ENCODE results near the gene C10orf62.

Gene C10orf62

GRCh38 chr10:97589479-97589878 lies at the start of gene C10orf62:
Gene C10orf62, plus strand, starts transcription at chr10:97589721. Its CDS starts 177 bp downstream, at chr10:97589898.
- no peaks in the 10 kb centered on the region for H3K27me3 ChIP-seq (ENCODE audit: control insufficient read depth in 1 of 2, insufficient read depth in 2 of 2, low read length in 2 of 2)
- H3K9ac ChIP-seq (ENCODE audit: low read length in 2 of 2): no peak within 1 kb of the TSS
- H3K4me3 ChIP-seq (ENCODE audit: low read length in 2 of 2): no peak within 1 kb of the TSS
- H3K27ac ChIP-seq (ENCODE audit: low read length): no peak within 1 kb of the TSS
- H3K4me1 ChIP-seq (ENCODE audit: control insufficient read depth, insufficient read depth, low read length): no peaks in the 10 kb centered on the region
- no peaks in the 10 kb centered on the region for H3K36me3 ChIP-seq (ENCODE audit: control insufficient read depth in 2 of 2, insufficient read depth in 2 of 2, low read length in 2 of 2)
- H3K9me3 ChIP-seq (ENCODE audit: control insufficient read depth in 2 of 2, low read length in 2 of 2): no peaks in the 10 kb centered on the region

- no peaks in the 10 kb centered on the region for H3K9me3 ChIP-seq (ENCODE audit: control insufficient read depth in 2 of 2, low read length in 2 of 2)
- H3K4me1 ChIP-seq (ENCODE audit: control insufficient read depth, insufficient read depth, low read length): peaks cover 20% of the 10 kb centered on the region
- no peaks in the 10 kb centered on the region for H3K27me3 ChIP-seq (ENCODE audit: control insufficient read depth in 1 of 2, insufficient read depth in 2 of 2, low read length in 2 of 2)
- H3K9ac ChIP-seq (ENCODE audit: low read length in 2 of 2): no peak overlapping the region
- H3K36me3 ChIP-seq (ENCODE audit: control insufficient read depth in 2 of 2, insufficient read depth in 2 of 2, low read length in 2 of 2): no peaks in the 10 kb centered on the region
- H3K27ac ChIP-seq (ENCODE audit: low read length): no peak overlapping the region
- H3K4me3 ChIP-seq (ENCODE audit: low read length in 2 of 2): no peak overlapping the region
These were observed 48.6 kb upstream of the C10orf62 start for GRCh38 chr10:97540669-97541500.

GRCh38 chr10:97542169-97543024 lies 47.1 kb upstream of the C10orf62 start:
- Histone ChIP-seq H3K9me3 (ENCODE audit: control insufficient read depth in 2 of 2, low read length in 2 of 2) (no peaks in the 10 kb centered on the region), H3K36me3 (ENCODE audit: control insufficient read depth in 2 of 2, insufficient read depth in 2 of 2, low read length in 2 of 2) (no peaks in the 10 kb centered on the region), H3K9ac (ENCODE audit: low read length in 2 of 2) (no peak overlapping the region), H3K4me1 (ENCODE audit: control insufficient read depth, insufficient read depth, low read length) (peaks cover 20% of the 10 kb centered on the region), H3K27me3 (ENCODE audit: control insufficient read depth in 1 of 2, insufficient read depth in 2 of 2, low read length in 2 of 2) (no peaks in the 10 kb centered on the region), H3K4me3 (ENCODE audit: low read length in 2 of 2) (no peak overlapping the region), H3K27ac (ENCODE audit: low read length) (peak overlapping the region; percentile 80)

- peaks cover 20% of the 10 kb centered on the region for H3K4me1 ChIP-seq (ENCODE audit: control insufficient read depth, insufficient read depth, low read length)
- peak overlapping the region; percentile 80 for H3K27ac ChIP-seq (ENCODE audit: low read length)
- no peaks in the 10 kb centered on the region for H3K36me3 ChIP-seq (ENCODE audit: control insufficient read depth in 2 of 2, insufficient read depth in 2 of 2, low read length in 2 of 2)
- no peak overlapping the region for H3K9ac ChIP-seq (ENCODE audit: low read length in 2 of 2)
- no peaks in the 10 kb centered on the region for H3K9me3 ChIP-seq (ENCODE audit: control insufficient read depth in 2 of 2, low read length in 2 of 2)
- no peaks in the 10 kb centered on the region for H3K27me3 ChIP-seq (ENCODE audit: control insufficient read depth in 1 of 2, insufficient read depth in 2 of 2, low read length in 2 of 2)
- H3K4me3 ChIP-seq (ENCODE audit: low read length in 2 of 2): no peak overlapping the region
These were observed 46.4 kb upstream of the C10orf62 start for GRCh38 chr10:97543025-97543546.

GRCh38 chr10:97546456-97547270 lies 42.9 kb upstream of the C10orf62 start:
- no peaks in the 10 kb centered on the region for H3K27me3 ChIP-seq (ENCODE audit: control insufficient read depth in 1 of 2, insufficient read depth in 2 of 2, low read length in 2 of 2)
- no peak overlapping the region for H3K4me3 ChIP-seq (ENCODE audit: low read length in 2 of 2)
- H3K36me3 ChIP-seq (ENCODE audit: control insufficient read depth in 2 of 2, insufficient read depth in 2 of 2, low read length in 2 of 2): no peaks in the 10 kb centered on the region
- H3K9ac ChIP-seq (ENCODE audit: low read length in 2 of 2): no peak overlapping the region
- H3K4me1 ChIP-seq (ENCODE audit: control insufficient read depth, insufficient read depth, low read length): peaks cover 22% of the 10 kb centered on the region
- no peak overlapping the region for H3K27ac ChIP-seq (ENCODE audit: low read length)
- no peaks in the 10 kb centered on the region for H3K9me3 ChIP-seq (ENCODE audit: control insufficient read depth in 2 of 2, low read length in 2 of 2)

- no peaks in the 10 kb centered on the region for H3K9me3 ChIP-seq (ENCODE audit: control insufficient read depth in 2 of 2, low read length in 2 of 2)
- no peaks in the 10 kb centered on the region for H3K27me3 ChIP-seq (ENCODE audit: control insufficient read depth in 1 of 2, insufficient read depth in 2 of 2, low read length in 2 of 2)
- no peak overlapping the region for H3K27ac ChIP-seq (ENCODE audit: low read length)
- no peaks in the 10 kb centered on the region for H3K36me3 ChIP-seq (ENCODE audit: control insufficient read depth in 2 of 2, insufficient read depth in 2 of 2, low read length in 2 of 2)
- peaks cover 17% of the 10 kb centered on the region for H3K4me1 ChIP-seq (ENCODE audit: control insufficient read depth, insufficient read depth, low read length)
- no peak overlapping the region for H3K9ac ChIP-seq (ENCODE audit: low read length in 2 of 2)
- no peak overlapping the region for H3K4me3 ChIP-seq (ENCODE audit: low read length in 2 of 2)
These were observed 42.3 kb upstream of the C10orf62 start for GRCh38 chr10:97547271-97547600.

GRCh38 chr10:97547962-97548361 lies 41.6 kb upstream of the C10orf62 start:
- no peak overlapping the region for H3K9ac ChIP-seq (ENCODE audit: low read length in 2 of 2)
- peaks cover 10% of the 10 kb centered on the region for H3K4me1 ChIP-seq (ENCODE audit: control insufficient read depth, insufficient read depth, low read length)
- no peaks in the 10 kb centered on the region for H3K36me3 ChIP-seq (ENCODE audit: control insufficient read depth in 2 of 2, insufficient read depth in 2 of 2, low read length in 2 of 2)
- H3K9me3 ChIP-seq (ENCODE audit: control insufficient read depth in 2 of 2, low read length in 2 of 2): no peaks in the 10 kb centered on the region
- H3K27ac ChIP-seq (ENCODE audit: low read length): no peak overlapping the region
- H3K4me3 ChIP-seq (ENCODE audit: low read length in 2 of 2): no peak overlapping the region
- H3K27me3 ChIP-seq (ENCODE audit: control insufficient read depth in 1 of 2, insufficient read depth in 2 of 2, low read length in 2 of 2): no peaks in the 10 kb centered on the region

GRCh38 chr10:97548828-97549455 lies 40.6 kb upstream of the C10orf62 start:
- Histone ChIP-seq H3K4me1 (ENCODE audit: control insufficient read depth, insufficient read depth, low read length) (peaks cover 6% of the 10 kb centered on the region), H3K36me3 (ENCODE audit: control insufficient read depth in 2 of 2, insufficient read depth in 2 of 2, low read length in 2 of 2) (no peaks in the 10 kb centered on the region), H3K9me3 (ENCODE audit: control insufficient read depth in 2 of 2, low read length in 2 of 2) (no peaks in the 10 kb centered on the region), H3K27me3 (ENCODE audit: control insufficient read depth in 1 of 2, insufficient read depth in 2 of 2, low read length in 2 of 2) (no peaks in the 10 kb centered on the region), H3K27ac (ENCODE audit: low read length) (no peak overlapping the region), H3K4me3 (ENCODE audit: low read length in 2 of 2) (no peak overlapping the region), H3K9ac (ENCODE audit: low read length in 2 of 2) (no peak overlapping the region)

GRCh38 chr10:97549587-97550322 lies 39.8 kb upstream of the C10orf62 start:
- Histone ChIP-seq H3K27me3 (ENCODE audit: control insufficient read depth in 1 of 2, insufficient read depth in 2 of 2, low read length in 2 of 2) (no peaks in the 10 kb centered on the region), H3K9ac (ENCODE audit: low read length in 2 of 2) (no peak overlapping the region), H3K4me3 (ENCODE audit: low read length in 2 of 2) (no peak overlapping the region), H3K36me3 (ENCODE audit: control insufficient read depth in 2 of 2, insufficient read depth in 2 of 2, low read length in 2 of 2) (no peaks in the 10 kb centered on the region), H3K9me3 (ENCODE audit: control insufficient read depth in 2 of 2, low read length in 2 of 2) (no peaks in the 10 kb centered on the region), H3K4me1 (ENCODE audit: control insufficient read depth, insufficient read depth, low read length) (peaks cover 6% of the 10 kb centered on the region), H3K27ac (ENCODE audit: low read length) (no peak overlapping the region)

Measured in stomach smooth muscle (tissue), 2 donors.